ENCODE measurements around the gene ZNF468. TPM values are rescaled to one million over a fixed set of nuclear protein-coding genes. Genes with fewer than 3 reads are reported as not detected.
"Not testable (repeated sequence)": the region's sequence is repeated elsewhere in the genome, so short reads cannot be mapped to it uniquely, and the experiment has no call there.

ZNF468 gene
- 7.6 TPM for polyA plus RNA-seq (2012; ENCODE audit: insufficient read depth, insufficient read length, low read depth)

GRCh38 chr19:52857378-52858191 is at the start of gene ZNF468:
TSS of gene ZNF468 (minus strand) at chr19:52857619. CDS start at chr19:52854272, 3,347 bp downstream.
- not testable (repeated sequence) for H3K9me3 ChIP-seq, H3K36me3 ChIP-seq, H3K27me3 ChIP-seq, H3K4me1 ChIP-seq
- peak; percentile 63 for DNase-seq
- peak within 1 kb of the TSS; percentile 74 for H3K4me3 ChIP-seq (ENCODE audit: low read depth, low read length)

- not testable (repeated sequence) for H3K4me1 ChIP-seq; H3K9me3 ChIP-seq; DNase-seq; H3K4me3 ChIP-seq (ENCODE audit: low read depth, low read length); H3K27me3 ChIP-seq; H3K36me3 ChIP-seq
Observed at GRCh38 chr19:52904052-52904780, 46.8 kb upstream of the ZNF468 start.

GRCh38 chr19:52901842-52902241 is 44.4 kb upstream of the ZNF468 start:
- no peaks in the 10 kb centered on the region for H3K27me3 ChIP-seq
- H3K36me3 ChIP-seq: no peaks in the 10 kb centered on the region
- DNase-seq: no peak
- no peak for TF ChIP-seq CTCF (IDR thresholded peaks at IDR 0.05; ENCODE audit: low read depth, low read length)
- H3K9me3 ChIP-seq: no peaks in the 10 kb centered on the region
- no peaks in the 10 kb centered on the region for H3K4me1 ChIP-seq
- no peak overlapping the region for H3K4me3 ChIP-seq (ENCODE audit: low read depth, low read length)

- peaks cover 11% of the 10 kb centered on the region for H3K36me3 ChIP-seq
- not testable (repeated sequence) for DNase-seq; H3K4me1 ChIP-seq; H3K27me3 ChIP-seq; H3K4me3 ChIP-seq (ENCODE audit: low read depth, low read length); H3K9me3 ChIP-seq
Observed at GRCh38 chr19:52898596-52898995, 41.2 kb upstream of the ZNF468 start.

- Histone ChIP-seq H3K36me3 (peaks cover 11% of the 10 kb centered on the region), H3K9me3 (no peaks in the 10 kb centered on the region), H3K4me3 (ENCODE audit: low read depth, low read length) (no peak overlapping the region), H3K4me1 (no peaks in the 10 kb centered on the region), H3K27me3 (no peaks in the 10 kb centered on the region)
- DNase-seq: no peak
- TF ChIP-seq CTCF (IDR thresholded peaks at IDR 0.05; ENCODE audit: low read depth, low read length): no peak
Observed at GRCh38 chr19:52898101-52898500, 40.7 kb upstream of the ZNF468 start.

DNA sequence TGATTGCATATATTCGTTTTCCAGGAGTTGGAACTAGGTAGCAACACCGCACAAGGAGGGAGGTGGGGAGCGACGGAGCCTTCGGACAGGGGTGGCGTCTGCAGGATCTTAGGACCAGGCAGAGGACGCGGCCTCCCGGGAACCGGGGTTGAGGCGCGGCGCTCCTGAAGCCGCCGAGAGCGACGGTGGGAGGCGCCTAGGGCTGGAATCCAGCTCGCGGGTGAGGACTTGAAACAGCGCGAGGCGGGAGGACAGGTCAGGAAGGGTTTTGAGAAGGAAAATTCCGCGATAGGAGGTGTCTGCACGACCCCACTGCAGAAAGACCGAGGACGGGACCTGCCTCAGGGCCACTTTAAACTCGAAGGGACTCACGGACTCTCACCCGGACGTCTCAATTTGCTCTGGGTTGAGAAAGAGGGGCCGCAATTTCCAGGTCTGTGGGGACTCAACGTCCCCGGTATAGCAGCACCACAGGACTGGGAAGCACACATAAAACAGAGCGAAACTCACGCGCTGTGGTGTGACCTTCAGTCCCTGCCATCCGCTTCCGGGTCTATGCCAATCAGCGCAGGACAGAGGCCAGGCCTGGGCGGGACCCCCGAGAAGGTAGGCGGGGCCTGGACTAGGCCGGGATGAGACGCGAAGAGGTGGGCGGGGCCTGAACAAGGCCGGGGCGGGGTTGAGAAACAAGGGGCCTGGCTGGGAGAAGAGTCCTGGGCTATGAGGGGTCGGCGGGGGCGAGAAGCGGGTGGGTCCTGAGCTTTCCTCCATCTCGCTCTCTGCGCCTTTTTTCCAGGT is 39.9 kb upstream of the ZNF468 start, which contains the start of gene ZNF320:
ZNF320 (minus strand) TSS at position 498 of the 798 bp plus-strand sequence. CDS start 7,380 bp downstream, outside the sequence.
- H3K4me3 ChIP-seq (ENCODE audit: low read depth, low read length): peak within 1 kb of the TSS; percentile 93
- H3K27me3 ChIP-seq: no peaks in the 10 kb centered on the region
- H3K9me3 ChIP-seq: no peaks in the 10 kb centered on the region
- H3K36me3 ChIP-seq: peaks cover 11% of the 10 kb centered on the region
- no peak for TF ChIP-seq CTCF (IDR thresholded peaks at IDR 0.05; ENCODE audit: low read depth, low read length)
- peak; percentile 97 for DNase-seq
- H3K4me1 ChIP-seq: no peaks in the 10 kb centered on the region

- no peaks in the 10 kb centered on the region for H3K4me1 ChIP-seq
- H3K36me3 ChIP-seq: peaks cover 16% of the 10 kb centered on the region
Observed at GRCh38 chr19:52896431-52897137, 39.2 kb upstream of the ZNF468 start.

More at GRCh38 chr19:52896431-52897137, 39.2 kb upstream of the ZNF468 start:
- no peak for TF ChIP-seq CTCF (IDR thresholded peaks at IDR 0.05; ENCODE audit: low read depth, low read length)
- Histone ChIP-seq H3K27me3 (no peaks in the 10 kb centered on the region), H3K4me3 (ENCODE audit: low read depth, low read length) (peak overlapping the region; percentile 93), H3K9me3 (no peaks in the 10 kb centered on the region)
- peak; percentile 30 for DNase-seq
